Measurements from ENCODE around the gene FRYL.

Gene FRYL

DNA sequence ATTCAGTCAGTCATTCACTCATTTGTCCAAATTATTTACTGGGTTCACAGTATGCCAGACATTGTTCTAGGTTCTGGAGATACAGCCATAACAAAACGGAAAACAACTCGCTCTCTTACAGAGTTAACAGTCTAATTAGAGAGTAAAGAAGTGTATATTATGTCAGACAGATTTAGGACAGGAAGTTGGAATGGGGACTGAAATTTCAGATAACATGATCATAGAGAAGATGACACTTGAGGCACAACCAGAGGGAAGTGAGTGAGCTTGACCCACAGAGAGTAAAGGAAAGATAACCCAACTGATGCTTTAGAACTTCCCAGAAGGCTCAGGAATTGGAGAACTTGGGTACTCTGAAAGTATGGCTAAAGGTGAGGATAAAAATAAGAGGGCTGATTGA, 150.6 kb downstream of the FRYL start:
- no peak for DNase-seq (ENCODE audit: low read depth in 1 of 2, low spot score in 1 of 2)

DNA sequence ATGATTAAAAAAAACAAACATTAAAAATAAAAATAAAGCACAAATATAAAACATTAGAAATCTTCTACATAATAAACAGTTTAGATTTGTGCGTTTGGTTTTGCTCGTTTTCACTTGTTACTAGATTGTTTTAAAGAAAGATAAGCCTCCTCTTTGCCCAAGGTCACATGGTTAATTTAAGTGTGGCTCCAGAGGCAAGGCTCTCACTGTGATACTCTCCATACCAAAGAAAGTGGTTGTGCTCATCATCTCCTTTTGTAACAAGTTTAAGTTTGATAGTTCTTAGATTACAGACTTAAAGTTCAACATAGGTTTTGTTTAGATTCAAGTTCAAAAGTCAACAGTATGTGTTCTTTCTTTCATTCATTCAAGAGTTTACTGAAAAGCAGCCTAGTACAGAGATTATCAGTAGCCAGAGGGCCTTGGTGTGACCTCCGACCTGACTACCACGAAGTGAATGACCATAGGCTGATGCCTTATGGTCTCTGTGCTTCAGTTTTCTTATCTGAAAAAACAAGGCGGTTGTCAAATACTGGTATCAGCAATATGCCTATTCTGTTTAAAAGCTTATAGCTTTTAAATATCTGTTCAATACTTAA, 156.8 kb downstream of the FRYL start:
- DNase-seq (ENCODE audit: low read depth in 1 of 2, low spot score in 1 of 2) = no peak

DNA sequence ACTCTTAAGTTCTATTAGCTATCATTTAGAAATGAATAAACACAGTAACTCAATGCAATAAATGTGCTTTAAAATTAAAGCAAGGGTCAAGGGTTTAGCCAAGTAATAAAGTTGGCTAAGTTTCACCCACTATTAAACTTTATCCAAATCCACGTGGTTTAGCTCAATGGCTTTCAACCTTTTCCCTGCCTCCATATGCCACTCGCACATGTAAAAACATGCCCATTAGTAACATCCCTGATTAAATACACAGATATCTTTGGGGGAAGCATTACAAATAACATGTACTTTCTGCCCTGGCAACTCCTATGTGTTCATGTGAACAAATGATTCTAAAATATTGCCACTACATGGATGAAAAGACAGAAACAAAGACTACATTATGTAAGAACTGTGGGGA, 159.2 kb downstream of the FRYL start:
- no peak for DNase-seq (ENCODE audit: low read depth in 1 of 2, low spot score in 1 of 2)

DNA sequence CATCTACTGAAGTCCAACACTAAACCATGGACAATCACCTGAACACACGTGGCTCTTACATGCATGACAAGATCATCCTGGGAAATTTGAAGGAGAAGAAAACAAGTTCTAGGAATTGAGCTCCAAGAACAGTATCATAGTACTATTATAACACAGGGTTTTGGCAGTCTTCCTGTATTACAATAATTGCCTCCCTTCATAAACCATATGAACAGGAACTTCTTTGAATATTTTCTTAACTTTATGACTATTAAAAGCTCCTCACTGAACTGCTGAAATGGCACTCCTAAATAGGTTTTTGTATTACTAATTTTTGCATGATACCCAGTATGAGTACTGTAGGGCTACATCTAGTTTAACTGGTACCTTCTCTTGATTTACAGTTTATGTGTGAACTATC, 160.0 kb downstream of the FRYL start:
- no peak for DNase-seq (ENCODE audit: low read depth in 1 of 2, low spot score in 1 of 2)

DNA sequence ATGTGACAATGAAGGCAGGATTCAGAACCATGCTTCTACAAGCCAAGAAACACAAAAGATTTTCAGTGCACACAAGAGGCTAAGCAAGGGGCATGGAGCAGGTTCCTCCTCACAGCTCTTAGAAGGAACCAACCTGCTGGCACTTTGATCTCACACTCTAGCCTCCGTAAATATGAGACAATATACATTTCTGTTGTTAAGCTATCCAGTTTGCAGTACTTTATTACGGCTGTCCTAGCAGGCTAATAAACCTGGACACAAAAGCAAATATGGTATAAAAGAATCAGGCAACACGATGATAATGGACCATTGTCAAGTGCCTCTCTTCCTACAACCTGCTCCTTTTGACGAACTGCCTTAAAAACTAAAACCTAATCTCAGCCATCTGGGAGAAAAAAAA, 175.6 kb downstream of the FRYL start:
- DNase-seq (ENCODE audit: low read depth in 1 of 2, low spot score in 1 of 2) = no peak

DNA sequence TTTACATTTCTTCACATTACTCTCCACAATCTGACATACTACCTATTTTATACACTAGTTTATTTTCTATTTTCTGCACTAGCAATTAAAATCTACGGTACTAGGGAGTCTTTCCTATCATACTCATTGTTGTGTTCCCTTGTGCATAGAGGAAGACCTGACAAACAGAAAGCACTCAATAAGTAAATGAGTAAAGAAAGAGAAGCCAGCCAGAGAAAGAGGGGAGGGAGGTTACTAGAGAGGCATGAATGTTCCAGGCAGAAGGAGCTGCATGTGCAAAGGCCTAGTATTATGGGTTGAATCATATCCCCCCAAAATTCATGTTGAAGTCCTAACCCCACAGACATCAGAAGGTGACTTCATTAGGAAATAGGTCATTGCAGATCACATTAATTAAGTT, 176.0 kb downstream of the FRYL start:
- DNase-seq (ENCODE audit: low read depth in 1 of 2, low spot score in 1 of 2) = no peak

DNA sequence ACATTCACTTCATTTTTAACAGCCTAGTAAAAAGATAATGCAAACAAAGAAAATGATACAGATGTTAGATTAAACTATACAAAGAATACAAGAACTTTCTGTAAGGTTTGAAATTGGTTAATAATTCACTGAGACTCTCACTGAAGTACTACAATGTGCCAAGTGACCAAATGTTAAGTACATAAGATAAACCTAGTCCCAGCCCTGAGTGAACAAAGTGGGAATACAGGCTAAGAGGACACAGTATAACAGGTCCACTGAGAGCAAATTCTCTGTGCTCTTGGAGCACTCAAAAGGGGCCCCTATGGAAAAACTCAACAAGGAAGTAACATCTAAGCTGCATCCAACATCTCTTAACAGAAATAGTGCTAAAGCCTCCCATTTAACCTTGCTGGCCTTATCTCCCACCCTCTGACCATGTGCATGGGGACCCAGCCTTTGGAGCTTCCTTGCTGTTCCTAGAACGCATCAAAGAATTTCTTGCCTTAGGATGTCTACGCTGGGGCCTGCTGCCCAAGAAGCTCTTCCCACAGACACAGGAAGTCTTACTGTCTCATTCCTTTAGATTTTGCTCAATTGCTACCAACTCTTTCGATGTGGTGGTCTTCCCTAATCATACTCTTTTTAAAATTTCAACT, 176.6 kb downstream of the FRYL start:
- no peak for DNase-seq (ENCODE audit: low read depth in 1 of 2, low spot score in 1 of 2)

DNA sequence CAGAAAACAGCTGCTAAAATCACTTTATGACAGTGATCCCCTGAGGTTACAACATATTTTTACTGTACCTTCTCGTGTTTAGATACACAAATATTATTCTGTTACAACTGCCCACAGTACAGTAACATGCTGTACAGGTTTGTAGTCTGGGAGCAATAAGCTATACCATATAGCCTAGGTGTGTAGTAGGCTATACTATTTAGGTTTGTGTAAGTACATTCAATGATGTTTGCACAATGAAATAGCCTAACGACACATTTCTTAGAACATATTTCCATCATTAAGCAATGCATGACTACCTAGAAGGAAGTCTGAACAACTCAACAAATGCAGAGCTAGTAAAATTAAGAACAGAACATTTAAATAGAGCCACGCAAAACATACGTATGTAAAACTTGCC, 177.3 kb downstream of the FRYL start:
- DNase-seq (ENCODE audit: low read depth in 1 of 2, low spot score in 1 of 2) = no peak

DNA sequence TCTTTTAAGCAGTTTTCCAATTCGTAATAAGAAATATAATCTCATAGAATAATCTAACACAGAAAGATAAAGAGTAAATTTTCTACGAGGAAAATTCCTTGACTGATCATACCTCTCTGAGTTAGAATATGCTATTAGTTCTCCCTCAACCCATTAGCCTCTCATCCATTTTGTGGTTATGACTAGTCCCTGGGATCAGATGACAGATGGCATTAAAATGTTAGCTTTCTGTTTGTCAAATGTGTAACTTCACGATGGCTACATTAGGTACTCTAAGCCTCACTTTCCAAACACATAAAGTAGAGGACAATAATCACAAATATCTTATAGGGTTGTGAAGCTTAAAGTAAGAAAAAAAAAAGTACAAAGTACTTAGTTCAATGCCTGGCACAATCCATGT, 177.9 kb downstream of the FRYL start:
- no peak for DNase-seq (ENCODE audit: low read depth in 1 of 2, low spot score in 1 of 2)

DNA sequence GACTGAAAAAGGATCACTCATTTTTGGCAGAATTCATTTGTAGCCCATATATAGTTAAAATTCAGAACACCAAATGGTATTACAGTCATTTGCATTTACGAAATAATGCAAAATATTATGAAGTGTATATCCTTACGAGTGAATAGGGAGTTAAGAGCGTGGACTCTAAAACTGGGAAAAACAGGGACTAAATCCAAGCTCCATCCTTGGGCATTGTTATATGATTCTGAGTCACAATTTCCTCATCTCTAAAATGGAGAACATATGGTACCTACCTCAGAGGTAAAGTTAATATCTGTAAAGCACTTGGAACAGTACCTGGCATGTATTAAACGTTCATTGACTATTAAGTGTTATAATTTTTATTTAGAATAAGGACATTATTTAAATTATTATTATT, 183.7 kb downstream of the FRYL start:
- DNase-seq (ENCODE audit: low read depth in 1 of 2, low spot score in 1 of 2) = no peak

DNA sequence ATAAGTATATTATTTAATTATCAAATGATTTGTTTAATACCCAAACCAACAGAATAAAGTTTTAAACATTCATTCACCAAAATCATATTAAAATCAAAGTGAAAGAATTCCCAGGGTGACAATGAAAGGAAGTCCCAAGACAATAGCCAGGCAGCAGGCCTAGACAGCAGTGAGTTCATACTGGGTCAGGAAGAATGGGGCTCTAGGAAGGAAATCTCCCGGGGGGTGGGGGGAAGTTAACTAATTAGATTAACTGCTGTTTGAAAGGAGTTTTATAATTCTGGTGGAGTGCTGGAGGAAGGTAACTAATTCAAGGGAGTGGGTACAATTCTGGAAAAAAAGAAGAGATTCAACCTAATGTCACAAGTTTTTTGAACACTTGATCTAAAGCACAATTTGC, 185.9 kb downstream of the FRYL start:
- DNase-seq (ENCODE audit: low read depth in 1 of 2, low spot score in 1 of 2) = no peak

DNA sequence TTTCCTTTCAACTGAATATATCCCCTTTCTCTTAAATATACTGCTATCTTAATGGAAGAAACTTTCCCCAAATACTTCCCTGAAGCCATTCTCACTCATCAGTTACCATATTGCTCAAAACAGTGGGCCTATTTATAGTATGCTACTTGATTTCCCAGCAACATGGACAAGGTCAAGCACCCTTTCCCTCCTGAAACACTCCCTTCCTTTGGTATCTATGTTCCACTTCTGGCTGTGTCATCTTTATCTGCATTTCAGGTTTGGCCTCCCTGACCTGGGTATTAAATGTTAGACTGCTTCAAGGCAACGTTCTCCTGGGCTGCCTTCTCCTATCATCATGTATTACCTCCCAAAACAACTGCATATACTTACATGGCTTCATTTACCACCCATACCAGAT, 188.7 kb downstream of the FRYL start:
- no peak for DNase-seq (ENCODE audit: low read depth in 1 of 2, low spot score in 1 of 2)

DNA sequence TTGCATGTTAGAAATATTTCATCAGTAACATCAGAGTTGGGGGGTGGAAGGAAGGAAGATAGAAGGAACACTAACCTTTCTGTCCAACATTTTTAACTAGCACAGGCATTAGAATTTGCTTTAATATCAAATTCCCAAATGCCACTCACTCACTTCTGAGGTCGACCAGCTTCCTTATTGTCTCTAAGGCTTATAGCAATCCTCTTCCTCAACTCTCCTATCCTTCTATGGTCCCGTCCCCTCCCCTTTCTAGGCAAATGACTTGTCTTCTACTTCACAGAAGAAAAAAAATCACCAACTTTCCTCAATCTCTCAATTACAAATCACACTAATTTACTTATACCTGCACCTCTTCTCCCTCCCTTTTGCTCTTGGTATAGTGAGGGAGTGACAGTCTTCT, 189.2 kb downstream of the FRYL start:
- no peak for DNase-seq (ENCODE audit: low read depth in 1 of 2, low spot score in 1 of 2)

DNA sequence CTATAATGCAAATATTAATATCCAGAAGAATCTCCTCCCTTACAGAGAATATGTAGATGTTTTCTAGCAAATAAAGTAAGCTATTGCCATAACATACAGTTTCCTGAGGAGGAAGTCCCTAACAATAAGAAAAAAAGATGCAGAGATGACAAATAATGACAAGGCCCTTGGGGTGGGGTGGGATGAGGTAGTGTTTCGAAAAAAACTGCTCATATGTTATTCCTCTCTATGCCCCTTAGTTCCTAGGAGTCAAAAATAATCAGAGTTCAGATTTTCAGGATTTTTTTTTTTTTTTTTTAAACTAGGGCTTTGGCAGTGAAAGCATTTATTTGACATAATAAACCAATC, 191.0 kb downstream of the FRYL start:
- no peak for DNase-seq (ENCODE audit: low read depth in 1 of 2, low spot score in 1 of 2)

DNA sequence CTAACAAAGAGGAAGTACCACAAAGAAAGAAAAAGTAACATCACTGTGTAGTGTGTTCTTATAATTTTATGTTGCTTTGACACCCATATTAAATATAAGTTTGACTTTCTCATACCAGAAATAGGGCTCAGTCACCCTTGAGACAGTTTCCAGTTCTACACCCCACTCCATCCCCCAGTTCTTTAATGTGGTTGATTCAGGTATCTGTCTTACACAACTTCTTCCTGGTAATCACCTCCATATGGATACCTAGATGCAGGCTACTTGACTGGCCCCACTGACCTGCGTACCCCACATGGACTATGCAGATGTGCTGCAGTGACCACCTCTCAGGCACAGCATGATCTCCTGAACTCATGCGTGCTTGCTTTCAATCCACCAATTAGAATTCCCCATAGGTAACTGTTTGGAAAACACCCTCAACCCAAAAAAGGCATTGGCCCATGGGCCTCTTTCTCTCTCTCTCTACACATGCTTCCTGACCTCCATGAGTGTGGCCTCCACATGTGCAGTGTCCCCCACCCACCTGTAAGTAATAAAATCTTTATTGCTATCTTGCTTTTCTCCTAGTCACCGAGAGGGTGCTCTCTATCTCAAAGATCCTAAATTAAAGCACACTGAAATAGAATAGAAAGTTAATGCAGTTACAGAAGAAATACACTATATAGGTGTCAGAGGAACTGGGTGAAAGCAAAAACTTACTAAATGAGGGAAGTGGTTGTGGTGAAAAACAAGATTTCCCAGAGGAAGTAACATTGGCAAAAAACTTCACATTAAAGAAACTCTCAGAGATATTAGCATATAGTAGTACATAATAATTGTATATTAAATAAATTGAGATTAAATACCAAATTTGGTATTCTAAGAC, 191.6 kb downstream of the FRYL start:
- DNase-seq (ENCODE audit: low read depth in 1 of 2, low spot score in 1 of 2) = no peak

DNA sequence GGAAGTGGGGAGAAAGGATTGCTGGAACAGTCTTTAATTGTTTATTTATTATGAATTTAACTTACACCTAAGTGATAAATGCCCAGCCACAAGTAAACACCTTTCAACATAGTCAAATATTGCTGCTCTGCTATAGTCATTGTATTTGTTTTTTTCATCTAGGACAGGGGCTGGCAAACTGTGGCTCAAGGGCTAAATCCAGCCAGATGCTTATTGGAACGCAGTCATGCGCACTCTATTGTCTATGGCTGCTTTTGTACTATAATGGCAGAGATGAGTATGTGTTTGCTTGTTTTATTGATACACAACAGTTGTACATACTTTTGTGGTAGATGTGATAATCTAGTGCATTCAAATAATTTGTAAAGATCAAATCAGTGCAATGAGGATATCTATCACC, 194.7 kb downstream of the FRYL start:
- no peak for DNase-seq (ENCODE audit: low read depth in 1 of 2, low spot score in 1 of 2)

DNA sequence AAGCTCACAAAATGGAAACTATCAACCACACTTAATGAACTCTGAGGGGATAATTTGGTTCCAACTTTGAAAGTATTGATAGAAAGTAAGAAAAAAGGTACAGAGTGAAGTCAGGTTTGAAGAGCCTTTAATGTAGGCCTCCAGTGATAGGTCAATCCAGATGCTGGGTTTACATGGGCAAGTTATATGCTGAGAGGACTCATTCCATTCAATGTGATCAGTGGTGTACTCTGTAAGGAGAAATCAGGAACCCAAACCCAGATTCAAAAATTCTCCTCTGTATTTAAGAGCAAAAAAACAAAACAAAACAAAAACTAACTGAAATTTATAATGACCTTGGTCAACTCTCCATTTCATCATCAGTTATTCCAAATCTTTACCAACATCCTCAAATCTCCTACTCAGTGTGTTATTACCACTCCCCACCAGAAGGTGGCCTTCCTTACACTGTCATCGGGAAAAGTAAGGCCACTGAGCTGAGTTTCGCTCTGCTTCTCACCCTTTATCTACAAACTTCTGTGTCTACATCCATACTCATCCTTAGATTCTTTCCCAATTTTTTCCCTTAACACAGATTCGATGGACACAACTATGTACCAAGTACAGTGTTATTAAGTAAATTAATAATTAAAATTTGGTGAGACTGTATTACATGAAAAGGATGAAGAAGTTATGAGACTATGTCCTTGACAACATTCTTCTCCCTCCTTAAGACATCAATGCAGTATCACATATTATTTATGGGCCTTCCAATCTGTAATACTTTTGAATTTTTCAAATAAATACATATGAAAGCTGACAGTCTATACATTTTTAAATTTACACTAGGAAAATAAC, 201.7 kb downstream of the FRYL start:
- DNase-seq (ENCODE audit: low read depth in 1 of 2, low spot score in 1 of 2) = peak in 1 of 2 donors; percentile 7

DNA sequence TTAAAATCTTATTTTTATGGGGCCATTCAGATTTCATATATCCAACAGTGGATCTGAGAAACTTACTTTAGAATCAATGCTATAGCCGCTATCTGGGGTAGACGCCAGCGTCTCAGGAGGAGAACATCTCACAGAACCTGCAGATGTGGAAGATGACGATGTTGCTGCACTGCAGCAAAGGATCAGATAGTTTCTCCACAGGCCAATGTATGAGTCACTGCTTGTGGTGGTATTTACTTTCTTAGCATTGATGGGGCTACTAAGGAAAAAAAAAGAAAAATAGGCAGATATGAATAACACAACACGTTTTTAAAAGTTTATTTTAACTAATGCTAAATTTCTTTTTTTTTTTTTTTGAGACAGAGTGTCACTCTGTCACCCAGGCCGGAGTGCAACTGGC, 204.1 kb downstream of the FRYL start:
- DNase-seq (ENCODE audit: low read depth in 1 of 2, low spot score in 1 of 2) = no peak

DNA sequence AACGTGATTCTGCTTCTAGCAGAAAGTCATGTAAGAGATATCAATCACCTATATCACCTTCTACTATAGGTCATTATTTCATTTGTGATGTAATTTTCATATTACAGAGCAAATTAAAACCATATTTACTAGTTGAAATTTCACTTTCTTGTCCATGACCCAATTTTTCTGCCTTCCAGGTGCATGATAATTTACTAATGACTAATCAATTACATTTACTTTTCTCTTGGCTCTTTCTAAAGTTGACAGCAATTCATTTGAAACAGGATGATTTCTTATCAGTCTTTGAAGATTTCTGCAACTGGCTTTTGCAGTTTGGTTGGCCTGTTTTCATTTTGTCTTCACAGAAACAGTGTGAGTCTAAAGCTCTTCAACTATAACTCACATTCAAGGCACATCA, 208.6 kb downstream of the FRYL start:
- DNase-seq (ENCODE audit: low read depth in 1 of 2, low spot score in 1 of 2) = no peak

DNA sequence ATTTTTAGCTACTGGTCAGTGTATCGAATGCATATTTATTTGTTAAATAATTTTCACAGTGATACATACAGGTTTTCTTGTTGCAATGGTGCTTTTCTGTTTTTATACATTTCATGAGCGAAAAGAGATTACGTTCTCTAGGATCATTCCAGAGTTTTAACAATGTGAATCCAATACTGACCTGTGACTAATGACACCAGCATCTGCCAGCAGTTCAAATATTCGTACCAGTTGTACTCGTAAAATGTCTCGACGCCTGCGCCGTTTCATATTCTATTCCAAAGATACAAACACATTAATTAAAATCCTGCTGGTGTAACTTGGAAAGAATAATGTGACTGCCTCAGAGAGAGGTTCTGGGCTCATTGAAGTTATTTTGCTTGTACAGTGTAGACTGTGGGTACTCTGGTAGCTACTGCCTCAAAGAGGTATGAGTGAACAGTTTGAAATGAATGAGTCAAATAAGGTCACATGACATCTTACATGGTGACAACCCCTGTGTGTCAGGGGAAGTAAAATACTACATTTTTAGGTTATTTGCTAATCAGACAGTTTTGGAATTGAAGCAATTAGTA, 209.3 kb downstream of the FRYL start:
- DNase-seq (ENCODE audit: low read depth in 1 of 2, low spot score in 1 of 2) = no peak

DNA sequence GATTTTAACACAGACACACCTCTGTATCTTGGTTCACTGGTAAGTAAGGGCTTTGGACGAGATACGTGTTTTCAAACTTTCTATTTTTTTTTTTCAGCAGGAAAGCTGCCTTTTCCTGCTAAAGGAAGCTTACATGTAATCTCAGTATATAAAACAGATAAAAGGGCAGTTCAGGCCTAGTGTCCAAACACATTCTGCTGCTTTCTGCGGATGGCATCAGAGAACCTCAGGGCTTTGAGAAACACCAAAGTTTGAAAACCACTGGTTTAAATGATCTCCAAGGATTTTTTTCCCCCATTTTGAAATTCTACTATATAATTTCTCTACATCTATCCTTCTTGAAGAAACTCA, 214.1 kb downstream of the FRYL start:
- no peak for DNase-seq (ENCODE audit: low read depth in 1 of 2, low spot score in 1 of 2)

All from stimulated activated CD4-positive, alpha-beta T cell treated with anti-CD3 and anti-CD28 coated beads, Interleukin-15, amount 100 ng/mL, for 1 hour (primary cell).